IMR-90 (cell line): ENCODE results near the gene NFKB1.

Source experiments
- RAD21 ChIP-seq: IDR thresholded peaks from 2 replicates; pipeline ENCODE4 v1.6.1; 2012; ENCODE audit warnings: low read length, improper control_type of control experiment
- SMC3 ChIP-seq: fragments of 150-350 bp; IDR thresholded peaks from 2 replicates; pipeline ENCODE4 v1.6.1; 2016; ENCODE audit warnings: low read depth, mild to moderate bottlenecking, antibody characterized with exemption, low read length, moderate library complexity
- TF ChIP-seq, protein P1 (sequence below): conservative IDR thresholded peaks from 2 replicates; pipeline ENCODE4 v1.5.1; 2012; ENCODE audit warnings: mild to moderate bottlenecking, low read depth, low read length, improper control_type of control experiment

DNA sequence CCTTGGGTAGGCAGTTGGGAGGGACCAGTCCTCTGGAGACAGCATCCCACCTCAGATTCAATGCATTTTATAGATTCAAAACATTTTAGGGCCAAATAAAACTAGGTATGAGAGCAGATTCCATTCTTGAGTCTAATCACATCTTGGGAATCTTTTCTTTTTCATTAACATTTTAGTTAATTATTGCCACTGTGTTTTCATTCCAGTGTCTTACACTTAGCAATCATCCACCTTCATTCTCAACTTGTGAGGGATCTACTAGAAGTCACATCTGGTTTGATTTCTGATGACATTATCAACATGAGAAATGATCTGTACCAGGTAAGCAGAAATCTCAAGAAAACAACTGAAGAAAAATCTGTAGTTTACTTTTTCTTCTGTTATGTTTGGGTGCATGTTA is 99.5 kb downstream of the NFKB1 start:
- no peak for TF ChIP-seq SMC3
- TF ChIP-seq, protein P1, sequence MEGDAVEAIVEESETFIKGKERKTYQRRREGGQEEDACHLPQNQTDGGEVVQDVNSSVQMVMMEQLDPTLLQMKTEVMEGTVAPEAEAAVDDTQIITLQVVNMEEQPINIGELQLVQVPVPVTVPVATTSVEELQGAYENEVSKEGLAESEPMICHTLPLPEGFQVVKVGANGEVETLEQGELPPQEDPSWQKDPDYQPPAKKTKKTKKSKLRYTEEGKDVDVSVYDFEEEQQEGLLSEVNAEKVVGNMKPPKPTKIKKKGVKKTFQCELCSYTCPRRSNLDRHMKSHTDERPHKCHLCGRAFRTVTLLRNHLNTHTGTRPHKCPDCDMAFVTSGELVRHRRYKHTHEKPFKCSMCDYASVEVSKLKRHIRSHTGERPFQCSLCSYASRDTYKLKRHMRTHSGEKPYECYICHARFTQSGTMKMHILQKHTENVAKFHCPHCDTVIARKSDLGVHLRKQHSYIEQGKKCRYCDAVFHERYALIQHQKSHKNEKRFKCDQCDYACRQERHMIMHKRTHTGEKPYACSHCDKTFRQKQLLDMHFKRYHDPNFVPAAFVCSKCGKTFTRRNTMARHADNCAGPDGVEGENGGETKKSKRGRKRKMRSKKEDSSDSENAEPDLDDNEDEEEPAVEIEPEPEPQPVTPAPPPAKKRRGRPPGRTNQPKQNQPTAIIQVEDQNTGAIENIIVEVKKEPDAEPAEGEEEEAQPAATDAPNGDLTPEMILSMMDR = no peak
- no peak for TF ChIP-seq RAD21
